ENCODE measurements around the gene YIF1B.

YIF1B gene

GRCh38 chr19:38333245-38333644 lies 17.5 kb upstream of the YIF1B start:
- no peak for DNase-seq

GRCh38 chr19:38331728-38332127 lies 16.0 kb upstream of the YIF1B start:
- DNase-seq: no peak

GRCh38 chr19:38329651-38330050 lies 13.9 kb upstream of the YIF1B start:
- no peak for DNase-seq

GRCh38 chr19:38326591-38326990 lies 10.8 kb upstream of the YIF1B start:
- no peak for DNase-seq

GRCh38 chr19:38324431-38324830 lies 8.7 kb upstream of the YIF1B start:
- DNase-seq: no peak

GRCh38 chr19:38323291-38323690 lies 7.5 kb upstream of the YIF1B start:
- no peak for DNase-seq

GRCh38 chr19:38321646-38322196 lies 6.0 kb upstream of the YIF1B start:
- no peak for DNase-seq

- DNase-seq: no peak
These were observed 5.2 kb upstream of the YIF1B start for GRCh38 chr19:38320969-38321339.

GRCh38 chr19:38319421-38320258 lies 3.9 kb upstream of the YIF1B start, which contains the start of gene KCNK6:
Gene KCNK6, plus strand, starts transcription at chr19:38319845. Its CDS starts 106 bp downstream, at chr19:38319951.
- peak; percentile 59 for DNase-seq

- no peak for DNase-seq
These were observed 2.9 kb upstream of the YIF1B start for GRCh38 chr19:38318660-38319059.

GRCh38 chr19:38317104-38317612 lies 1.4 kb upstream of the YIF1B start:
- DNase-seq: peak; percentile 15

- no peak for DNase-seq
These were observed 825 bp upstream of the YIF1B start for GRCh38 chr19:38316477-38317067.

- no peak for DNase-seq
These were observed 4.8 kb downstream of the YIF1B start for GRCh38 chr19:38310986-38311385.

GRCh38 chr19:38310279-38310670 lies 5.5 kb downstream of the YIF1B start:
- no peak for DNase-seq

GRCh38 chr19:38309615-38310278 lies 6.0 kb downstream of the YIF1B start:
- DNase-seq: no peak

GRCh38 chr19:38308926-38309614 lies 6.7 kb downstream of the YIF1B start:
- DNase-seq: no peak

- no peak for DNase-seq
These were observed 7.6 kb downstream of the YIF1B start for GRCh38 chr19:38308006-38308766.

GRCh38 chr19:38307597-38307996 lies 8.2 kb downstream of the YIF1B start:
- DNase-seq: no peak

GRCh38 chr19:38307076-38307475 lies 8.7 kb downstream of the YIF1B start:
- no peak for DNase-seq

GRCh38 chr19:38306236-38306635 lies 9.5 kb downstream of the YIF1B start:
- DNase-seq: no peak

GRCh38 chr19:38304866-38305429 lies 10.8 kb downstream of the YIF1B start:
- no peak for DNase-seq
